HepG2 (cell line): ENCODE measurements around the gene SAP25. TPM values are rescaled to one million over a fixed set of nuclear protein-coding genes. Genes with fewer than 3 reads are reported as not detected.

Experiments used
- ADNP ChIP-seq: sonication (generic); formaldehyde crosslinking; IDR thresholded peaks from 2 replicates; pipeline ENCODE4 v1.4.0; 2020; ENCODE audit warnings: missing genetic modification reagents
- AGO1 ChIP-seq: fragments of 200-400 bp; formaldehyde crosslinking; IDR thresholded peaks from 2 replicates; pipeline ENCODE4 v1.6.1; 2017; ENCODE audit warnings: mild to moderate bottlenecking, low read depth, low read length, moderate library complexity; ENCODE audit not compliant: poor library complexity, severe bottlenecking
- ATF7-NPFF ChIP-seq: sonication (generic); formaldehyde crosslinking; IDR thresholded peaks from 2 replicates; pipeline ENCODE4 v1.8.1; 2023; ENCODE audit warnings: mild to moderate bottlenecking, low read depth, missing genetic modification reagents, moderate library complexity
- CBX5 ChIP-seq: sonication (generic); formaldehyde crosslinking; IDR thresholded peaks from 2 replicates; pipeline ENCODE4 v1.4.0; 2020; ENCODE audit warnings: missing genetic modification reagents, borderline replicate concordance
- KAT7 ChIP-seq: IDR thresholded peaks from 2 replicates; pipeline ENCODE4 v1.6.1; 2018; ENCODE audit warnings: borderline replicate concordance, missing compliant biosample characterization
- MAZ ChIP-seq, 2 experiments: sonication (generic) in 1 of 2; formaldehyde crosslinking in 1 of 2; IDR thresholded peaks; 2 replicates each; pipeline versions ENCODE4 v1.5.0 to v1.6.1; 2012 to 2020; ENCODE audit warnings: low read depth in 2 of 2, mild to moderate bottlenecking in 2 of 2, borderline replicate concordance in 1 of 2, improper control_type of control experiment in 1 of 2, low read length in 1 of 2, missing genetic modification reagents in 1 of 2, moderate library complexity in 1 of 2
- PAWR ChIP-seq: sonication (generic); formaldehyde crosslinking; IDR thresholded peaks from 2 replicates; pipeline ENCODE4 v1.4.0; 2020; ENCODE audit warnings: missing genetic modification reagents, mild to moderate bottlenecking, borderline replicate concordance
- SMARCC2 ChIP-seq: fragments of 450-650 bp; IDR thresholded peaks from 2 replicates; pipeline ENCODE4 v1.6.1; 2017; ENCODE audit warnings: antibody characterized with exemption, mild to moderate bottlenecking
- SOX5 ChIP-seq: IDR thresholded peaks from 2 replicates; pipeline ENCODE4 v1.6.1; 2016; ENCODE audit warnings: borderline replicate concordance
- ZBTB2 ChIP-seq: sonication (generic); formaldehyde crosslinking; IDR thresholded peaks from 2 replicates; pipeline ENCODE4 v1.8.0; 2022; ENCODE audit warnings: low read depth, missing genetic modification reagents
- ZC3H13 ChIP-seq: sonication (generic); formaldehyde crosslinking; IDR thresholded peaks from 2 replicates; pipeline ENCODE4 v1.8.1; 2023; ENCODE audit warnings: mild to moderate bottlenecking, missing genetic modification reagents, moderate library complexity
- ZNF230 ChIP-seq: sonication (generic); formaldehyde crosslinking; IDR thresholded peaks from 2 replicates; pipeline ENCODE4 v1.4.0; 2020; ENCODE audit warnings: mild to moderate bottlenecking, missing genetic modification reagents
- ZNF329 ChIP-seq: sonication (generic); formaldehyde crosslinking; IDR thresholded peaks from 2 replicates; pipeline ENCODE4 v1.9.0; 2021; ENCODE audit warnings: low read depth, mild to moderate bottlenecking, missing genetic modification reagents
- ZNF343 ChIP-seq: sonication (generic); formaldehyde crosslinking; IDR thresholded peaks from 2 replicates; pipeline ENCODE4 v1.4.0; 2020; ENCODE audit warnings: mild to moderate bottlenecking, missing genetic modification reagents
- ZNF350 ChIP-seq: sonication (generic); formaldehyde crosslinking; IDR thresholded peaks from 2 replicates; pipeline ENCODE4 v1.4.0; 2020; ENCODE audit warnings: mild to moderate bottlenecking, low read depth, missing genetic modification reagents, borderline replicate concordance
- ZNF547 ChIP-seq: sonication (generic); formaldehyde crosslinking; IDR thresholded peaks from 2 replicates; pipeline ENCODE4 v1.5.1; 2020; ENCODE audit warnings: mild to moderate bottlenecking, missing genetic modification reagents
- ZNF563 ChIP-seq: sonication (generic); formaldehyde crosslinking; IDR thresholded peaks from 2 replicates; pipeline ENCODE4 v1.8.0; 2022; ENCODE audit warnings: mild to moderate bottlenecking, moderate library complexity, missing genetic modification reagents
- ZNF572 ChIP-seq: sonication (generic); formaldehyde crosslinking; IDR thresholded peaks from 2 replicates; pipeline ENCODE4 v1.5.1; 2020; ENCODE audit warnings: mild to moderate bottlenecking, missing genetic modification reagents
- ZNF574 ChIP-seq: sonication (generic); formaldehyde crosslinking; IDR thresholded peaks from 2 replicates; pipeline ENCODE4 v1.4.0; 2020; ENCODE audit warnings: missing genetic modification reagents
- ZNF639 ChIP-seq: conservative IDR thresholded peaks from 2 replicates; pipeline ENCODE4 v1.6.1; 2018; ENCODE audit warnings: missing genetic modification reagents
- polyA plus RNA-seq, 8 experiments: library from polyadenylated mRNA; depleted of rRNA in 3 of 8; stranded (reverse) in 7 of 8; unstranded in 1 of 8; fragments of >200 nt; fragmentation: Illumina TruSeq in 4 of 8; extraction: Trizol in 4 of 8; gene quantifications; 2 replicates each; pipeline versions ENCODE4 v1.2.1 to v1.2.3, GENCODE V29; 2011 to 2016; ENCODE audit warnings: low read depth in 4 of 8, missing spikeins in 1 of 8, mixed read lengths in 1 of 8; ENCODE audit not compliant: insufficient read depth in 1 of 8
- total RNA-seq, 5 experiments: library from RNA; depleted of rRNA; stranded (reverse); fragments of >200 nt; fragmentation: Illumina TruSeq; extraction: Trizol; gene quantifications; 2 replicates each; pipeline ENCODE4 v1.2.3, GENCODE V29; 2016; ENCODE audit warnings: low read depth in 1 of 5
- TF ChIP-seq, protein P1 (sequence below): sonication (generic); formaldehyde crosslinking; IDR thresholded peaks from 2 replicates; pipeline ENCODE4 v1.5.1; 2020; ENCODE audit warnings: missing genetic modification reagents, mild to moderate bottlenecking, borderline replicate concordance

Gene SAP25
- total and polyA plus RNA-seq, 2 of the 13 experiments (the other 11 are each of a cell fraction or from before 2014, with no cell fraction given), result 0.15 to 0.20 TPM

DNA sequence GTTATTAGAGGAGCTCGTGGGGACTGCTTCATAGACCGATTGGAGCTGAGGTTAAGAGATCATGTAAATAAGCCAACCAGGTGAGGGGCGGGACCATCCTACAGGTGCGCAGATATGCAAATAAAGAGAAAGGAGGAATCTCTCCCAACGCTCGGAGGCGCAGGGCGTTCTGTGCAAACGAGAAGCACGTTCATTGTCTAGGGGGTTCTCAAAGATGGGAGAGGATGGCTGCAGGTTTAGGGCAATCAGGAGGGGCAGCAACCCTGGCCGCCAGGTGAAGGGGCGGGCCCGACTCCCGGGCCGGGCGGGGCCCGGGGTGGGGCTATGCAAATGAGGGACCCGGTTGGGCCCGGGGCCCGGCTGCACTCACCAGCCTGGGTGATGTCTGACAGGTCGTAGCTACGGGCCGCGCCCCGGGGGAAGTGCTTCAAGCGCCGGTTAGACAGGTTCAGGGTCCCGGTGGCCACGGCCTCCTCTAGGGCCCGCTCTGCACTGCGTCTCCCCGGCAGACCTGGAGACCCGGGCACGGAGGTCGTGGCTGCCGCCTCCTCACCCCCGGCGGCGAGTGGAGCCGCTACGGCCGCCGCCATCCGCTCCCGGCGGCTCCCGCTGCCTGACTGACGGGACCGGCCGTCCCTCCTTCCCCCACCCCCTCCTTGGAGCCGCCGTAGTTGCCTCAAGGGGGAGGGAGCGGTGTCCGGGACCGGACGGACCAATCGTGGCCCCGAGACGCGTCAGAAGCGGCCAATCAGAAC is 12.0 kb upstream of the SAP25 start, which contains the start of gene LRCH4 (continued):
- TF ChIP-seq ZNF329 (CRISPR knock-in tag) (peak; percentile 9; the same call in 1 of the 2 replicates), ZNF563 (CRISPR knock-in tag) (peak; percentile 57; the same call in 1 of the 2 replicates), ZBTB2 (CRISPR knock-in tag) (peak; percentile 90), ZNF572 (CRISPR knock-in tag) (no peak), ZNF230 (0 out of 2 replicates have a peak, but pooled peaks have one; percentile 3), PAWR (CRISPR knock-in tag) (no peak), KAT7 (CRISPR knock-in tag) (0 out of 2 replicates have a peak, but pooled peaks have one; percentile 51), ATF7-NPFF (peak; percentile 79; the same call in 1 of the 2 replicates), ADNP (CRISPR knock-in tag) (no peak), SMARCC2 (no peak), SOX5 (CRISPR knock-in tag) (no peak), CBX5 (CRISPR knock-in tag) (peak; percentile 76; the same call in 1 of the 2 replicates), ZC3H13 (CRISPR knock-in tag) (peak; percentile 78; the same call in 1 of the 2 replicates), ZNF547 (CRISPR knock-in tag) (peak; percentile 95), ZNF343 (CRISPR knock-in tag) (peak; percentile 83; the same call in 1 of the 2 replicates), MAZ (IDR thresholded peaks at IDR 0.05; ENCODE audit: borderline replicate concordance, low read depth, low read length) (peak; percentile 93), MAZ (CRISPR knock-in tag; IDR thresholded peaks at IDR 0.05; ENCODE audit: low read depth) (peak; percentile 97), AGO1 (peak; percentile 96), ZNF350 (peak; percentile 68), ZNF574 (peak; percentile 62), ZNF639 (CRISPR knock-in tag) (peak; percentile 90)
- TF ChIP-seq, protein P1, sequence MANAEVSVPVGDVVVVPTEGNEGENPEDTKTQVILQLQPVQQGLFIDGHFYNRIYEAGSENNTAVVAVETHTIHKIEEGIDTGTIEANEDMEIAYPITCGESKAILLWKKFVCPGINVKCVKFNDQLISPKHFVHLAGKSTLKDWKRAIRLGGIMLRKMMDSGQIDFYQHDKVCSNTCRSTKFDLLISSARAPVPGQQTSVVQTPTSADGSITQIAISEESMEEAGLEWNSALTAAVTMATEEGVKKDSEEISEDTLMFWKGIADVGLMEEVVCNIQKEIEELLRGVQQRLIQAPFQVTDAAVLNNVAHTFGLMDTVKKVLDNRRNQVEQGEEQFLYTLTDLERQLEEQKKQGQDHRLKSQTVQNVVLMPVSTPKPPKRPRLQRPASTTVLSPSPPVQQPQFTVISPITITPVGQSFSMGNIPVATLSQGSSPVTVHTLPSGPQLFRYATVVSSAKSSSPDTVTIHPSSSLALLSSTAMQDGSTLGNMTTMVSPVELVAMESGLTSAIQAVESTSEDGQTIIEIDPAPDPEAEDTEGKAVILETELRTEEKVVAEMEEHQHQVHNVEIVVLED (CRISPR knock-in tag), result peak; percentile 81; the same call in 1 of the 2 replicates
